SH-SY5Y (cell line): Measurements from ENCODE around the gene FTMT.

Experiments used
- GATA2 ChIP-seq: IDR thresholded peaks from 2 replicates; pipeline ENCODE4 v1.6.1; 2011; ENCODE audit warnings: mild to moderate bottlenecking, low read depth, low read length
- GATA3 ChIP-seq: IDR thresholded peaks from 2 replicates; pipeline ENCODE4 v1.6.1; 2011; ENCODE audit warnings: low read depth, mild to moderate bottlenecking, low read length, moderate library complexity

DNA sequence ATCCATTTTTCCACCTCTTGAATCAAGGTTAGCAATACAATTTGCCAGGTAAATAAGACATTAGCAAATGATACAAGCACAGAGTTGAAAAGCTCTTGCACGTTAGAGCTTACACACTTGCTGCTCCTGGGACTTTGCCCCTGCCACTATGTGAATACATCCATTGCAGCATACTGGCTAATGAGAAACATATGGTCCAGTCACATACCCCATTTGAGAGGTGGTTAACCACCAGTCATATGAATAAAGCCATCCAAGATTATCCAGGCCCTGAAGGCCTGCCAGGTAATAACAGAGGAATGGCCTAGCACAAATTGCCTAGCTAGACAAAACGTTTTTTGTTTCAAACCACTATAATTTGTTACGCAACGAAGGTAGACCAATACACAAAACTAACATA, 45.8 kb upstream of the FTMT start:
- TF ChIP-seq GATA2: no peak
- TF ChIP-seq GATA3: no peak
